ENCODE data around the gene CNPY3. TPM values are rescaled to one million over a fixed set of nuclear protein-coding genes. Genes with fewer than 3 reads are reported as not detected.

CNPY3 gene
- total and polyA plus RNA-seq, 9 donors, result 16.8 to 41.6 (median 31.8) TPM

DNA sequence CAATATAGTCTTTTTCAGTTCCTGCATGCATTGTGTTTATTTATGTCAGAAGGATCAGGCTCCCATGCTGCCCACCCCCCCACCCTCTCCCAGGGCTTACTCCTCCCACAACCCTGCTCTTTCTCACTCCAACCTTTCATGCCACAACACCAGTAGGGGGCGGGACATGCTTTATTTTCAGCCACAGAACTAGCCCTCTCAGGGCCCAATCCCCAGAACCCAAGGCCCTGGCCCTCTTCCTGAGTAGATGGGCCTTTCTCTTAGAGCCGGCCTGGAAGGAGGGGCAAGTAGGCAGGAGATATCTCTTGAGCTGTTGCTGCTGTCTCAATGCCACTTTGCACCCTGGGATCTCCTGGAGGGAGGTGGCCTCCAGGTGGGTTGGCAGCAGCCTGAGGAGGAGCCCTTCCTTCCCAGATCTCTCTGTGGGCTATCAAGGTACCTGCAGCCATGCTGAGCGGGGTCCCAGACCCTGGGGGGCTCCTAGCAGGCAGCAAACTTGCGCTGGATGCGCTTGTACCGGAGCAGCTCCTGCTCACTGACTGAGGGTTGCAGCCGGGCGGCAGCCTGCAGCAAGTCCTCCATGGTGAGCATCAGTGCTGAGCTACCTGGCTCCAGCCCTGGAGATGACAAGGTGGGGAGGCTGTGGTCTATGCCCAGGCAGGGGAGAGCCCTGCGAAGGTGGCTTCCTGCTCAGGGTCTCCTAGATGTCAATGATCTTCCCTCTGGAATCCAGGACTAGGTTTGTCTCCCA is 34.8 kb downstream of the CNPY3 start:
- Histone ChIP-seq H3K4me1 (ENCODE audit: control insufficient read depth, insufficient read depth, low read length) (peaks cover 13% of the 10 kb centered on the region), H3K27me3 (ENCODE audit: control insufficient read depth, insufficient read depth, low read length) (peaks cover 11% of the 10 kb centered on the region), H3K4me3 (ENCODE audit: low read length) (no peak overlapping the region), H3K36me3 (ENCODE audit: control insufficient read depth, insufficient read depth, low read length) (peaks cover 65% of the 10 kb centered on the region), H3K27ac (ENCODE audit: low read length) (no peak overlapping the region), H3K9me3 (replicated peaks; ENCODE audit: control insufficient read depth, low read depth, low read length) (no peaks in the 10 kb centered on the region)
- 80% methylated on average over 7 of the region's 9 CpGs for WGBS (ENCODE audit: insufficient coverage)
- DNase-seq, result no peak

DNA sequence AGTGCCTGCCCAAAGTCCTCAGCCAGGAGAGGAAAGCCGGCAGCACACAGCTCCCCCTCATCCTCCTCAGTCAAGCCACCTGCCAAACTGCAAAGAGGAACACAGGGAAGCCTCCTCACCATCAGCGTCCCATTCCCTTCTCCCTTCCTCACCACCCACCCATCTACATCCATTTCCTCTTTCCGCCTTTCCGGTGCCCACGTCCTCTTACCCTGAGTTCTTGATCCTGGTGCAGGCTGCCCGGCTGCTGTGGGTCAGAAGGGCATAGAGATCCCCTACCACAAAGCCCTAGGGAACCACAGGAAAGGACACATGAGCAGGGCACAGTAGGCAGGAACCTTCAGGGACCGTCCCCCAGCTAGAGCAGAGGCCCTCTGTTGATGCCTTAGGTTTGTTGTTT is 37.3 kb downstream of the CNPY3 start:
- H3K36me3 ChIP-seq (ENCODE audit: control insufficient read depth, insufficient read depth, low read length), result peaks cover 82% of the 10 kb centered on the region
- DNase-seq, result no peak
- H3K9me3 ChIP-seq (replicated peaks; ENCODE audit: control insufficient read depth, low read depth, low read length), result no peaks in the 10 kb centered on the region
- H3K27ac ChIP-seq (ENCODE audit: low read length), result no peak overlapping the region
- H3K27me3 ChIP-seq (ENCODE audit: control insufficient read depth, insufficient read depth, low read length), result no peaks in the 10 kb centered on the region
- no peaks in the 10 kb centered on the region for H3K4me1 ChIP-seq (ENCODE audit: control insufficient read depth, insufficient read depth, low read length)
- no peak overlapping the region for H3K4me3 ChIP-seq (ENCODE audit: low read length)
- 85% methylated on average over 3 of the region's 7 CpGs for WGBS (ENCODE audit: insufficient coverage)

DNA sequence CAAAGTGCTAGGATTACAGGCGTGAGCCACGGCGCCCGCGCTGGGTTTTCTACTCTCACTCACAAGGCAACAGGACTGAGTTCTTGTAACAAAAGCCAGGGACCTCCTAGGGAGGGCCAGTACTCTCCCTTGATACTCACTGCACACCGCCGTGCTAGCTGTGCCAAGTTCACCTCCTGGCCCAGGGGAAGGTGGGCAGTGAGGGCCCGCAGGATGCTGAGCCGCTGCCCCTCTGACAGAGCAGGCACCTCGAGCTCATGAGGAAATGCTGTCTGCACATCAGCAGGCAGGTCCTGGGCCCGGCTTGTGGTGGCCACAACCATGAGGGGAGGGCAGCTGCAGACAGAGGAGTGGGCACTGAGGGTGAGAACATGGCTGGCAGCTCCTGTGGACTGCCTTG is 37.9 kb downstream of the CNPY3 start:
- H3K4me3 ChIP-seq (ENCODE audit: low read length), result no peak overlapping the region
- 95% methylated on average over 10 of the region's 11 CpGs for WGBS (ENCODE audit: insufficient coverage)
- no peak overlapping the region for H3K27ac ChIP-seq (ENCODE audit: low read length)
- H3K36me3 ChIP-seq (ENCODE audit: control insufficient read depth, insufficient read depth, low read length), result peaks cover 83% of the 10 kb centered on the region
- H3K4me1 ChIP-seq (ENCODE audit: control insufficient read depth, insufficient read depth, low read length), result no peaks in the 10 kb centered on the region
- DNase-seq, result no peak
- no peaks in the 10 kb centered on the region for H3K27me3 ChIP-seq (ENCODE audit: control insufficient read depth, insufficient read depth, low read length)
- H3K9me3 ChIP-seq (replicated peaks; ENCODE audit: control insufficient read depth, low read depth, low read length), result no peaks in the 10 kb centered on the region

DNA sequence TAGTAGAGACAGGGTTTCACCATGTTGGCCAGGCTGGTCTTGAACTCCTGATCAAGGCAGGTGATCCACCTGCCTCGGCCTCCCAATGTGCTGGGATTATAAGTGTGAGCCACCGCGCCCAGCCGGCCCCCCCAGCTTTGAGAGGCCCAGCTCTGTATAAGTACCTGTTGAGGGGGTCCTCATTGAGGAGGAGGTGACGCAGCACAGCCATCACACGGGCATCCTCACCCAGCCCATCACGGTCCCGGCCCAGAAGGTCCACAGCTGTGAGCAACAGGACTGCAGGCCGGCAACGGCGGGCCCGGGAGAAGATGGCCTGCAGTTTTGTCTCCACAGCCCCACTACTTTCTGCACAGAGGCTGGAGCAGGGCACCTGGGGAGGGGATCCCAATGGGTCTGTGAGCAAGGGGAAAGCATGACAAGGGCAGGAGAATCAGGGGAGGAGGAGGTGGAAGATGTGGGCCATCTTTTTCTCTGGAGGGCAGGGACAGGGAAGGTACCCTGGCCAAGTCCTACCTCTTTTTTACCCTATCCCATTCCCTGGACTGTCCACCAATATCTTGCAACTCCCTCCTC is 38.9 kb downstream of the CNPY3 start:
- no peak overlapping the region for H3K27ac ChIP-seq (ENCODE audit: low read length)
- no peak overlapping the region for H3K4me3 ChIP-seq (ENCODE audit: low read length)

DNA sequence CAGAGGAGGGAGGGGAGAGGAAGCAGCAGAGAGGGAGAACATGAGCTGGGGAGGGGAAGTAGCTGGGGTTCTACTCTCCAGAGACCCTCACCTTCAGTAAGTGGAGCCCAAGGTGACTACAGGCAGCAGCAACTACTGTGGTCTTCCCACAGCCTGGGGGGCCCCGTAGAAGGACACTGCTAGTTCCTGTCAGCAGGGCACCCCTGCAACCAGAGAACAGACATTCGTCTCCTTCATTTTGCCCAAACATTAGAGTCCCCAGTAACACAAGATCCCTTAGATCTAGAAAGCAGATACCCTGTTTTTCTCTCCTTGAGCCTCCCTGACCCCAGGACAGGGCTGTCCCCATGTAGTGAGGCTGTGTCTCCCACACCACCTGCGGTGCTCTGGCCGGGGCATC is 39.5 kb downstream of the CNPY3 start:
- 89% methylated on average over 2 of the region's 4 CpGs for WGBS (ENCODE audit: insufficient coverage)
- H3K27me3 ChIP-seq (ENCODE audit: control insufficient read depth, insufficient read depth, low read length), result no peaks in the 10 kb centered on the region
- H3K9me3 ChIP-seq (replicated peaks; ENCODE audit: control insufficient read depth, low read depth, low read length), result no peaks in the 10 kb centered on the region
- H3K4me3 ChIP-seq (ENCODE audit: low read length), result no peak overlapping the region
- DNase-seq, result no peak
- H3K36me3 ChIP-seq (ENCODE audit: control insufficient read depth, insufficient read depth, low read length), result peaks cover 78% of the 10 kb centered on the region
- H3K27ac ChIP-seq (ENCODE audit: low read length), result no peak overlapping the region
- no peaks in the 10 kb centered on the region for H3K4me1 ChIP-seq (ENCODE audit: control insufficient read depth, insufficient read depth, low read length)

More for the DNA sequence above, 38.9 kb downstream of the CNPY3 start:
- no peaks in the 10 kb centered on the region for H3K9me3 ChIP-seq (replicated peaks; ENCODE audit: control insufficient read depth, low read depth, low read length)
- 100% methylated on average over 4 of the region's 12 CpGs for WGBS (ENCODE audit: insufficient coverage)
- no peaks in the 10 kb centered on the region for H3K27me3 ChIP-seq (ENCODE audit: control insufficient read depth, insufficient read depth, low read length)
- no peak for DNase-seq
- H3K36me3 ChIP-seq (ENCODE audit: control insufficient read depth, insufficient read depth, low read length), result peaks cover 77% of the 10 kb centered on the region
- no peaks in the 10 kb centered on the region for H3K4me1 ChIP-seq (ENCODE audit: control insufficient read depth, insufficient read depth, low read length)

DNA sequence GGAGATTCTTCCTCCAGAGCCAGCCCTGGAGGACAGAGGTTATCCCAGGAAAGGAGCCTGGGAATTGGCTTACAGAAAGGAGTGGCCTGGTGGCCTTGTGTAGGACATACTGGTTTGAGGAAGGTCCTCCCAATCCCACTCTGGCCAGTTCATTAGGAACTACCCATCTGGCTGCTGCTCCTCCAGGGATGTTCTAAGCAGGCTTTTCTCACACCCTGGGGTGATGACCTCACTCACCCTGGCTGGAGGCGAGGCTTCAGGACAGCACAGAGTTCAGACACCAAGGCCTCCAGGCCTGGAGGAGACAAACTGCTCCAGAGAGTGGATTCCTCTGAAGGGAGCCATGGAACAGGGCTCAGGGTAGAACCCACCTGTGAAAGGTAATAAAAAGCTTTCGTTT is 40.2 kb downstream of the CNPY3 start:
- DNase-seq, result no peak
- no peaks in the 10 kb centered on the region for H3K27me3 ChIP-seq (ENCODE audit: control insufficient read depth, insufficient read depth, low read length)
- 75% methylated on average over 1 of the region's 2 CpGs for WGBS (ENCODE audit: insufficient coverage)
- H3K4me3 ChIP-seq (ENCODE audit: low read length), result no peak overlapping the region
- H3K4me1 ChIP-seq (ENCODE audit: control insufficient read depth, insufficient read depth, low read length), result no peaks in the 10 kb centered on the region
- no peaks in the 10 kb centered on the region for H3K9me3 ChIP-seq (replicated peaks; ENCODE audit: control insufficient read depth, low read depth, low read length)
- no peak overlapping the region for H3K27ac ChIP-seq (ENCODE audit: low read length)
- peaks cover 75% of the 10 kb centered on the region for H3K36me3 ChIP-seq (ENCODE audit: control insufficient read depth, insufficient read depth, low read length)

DNA sequence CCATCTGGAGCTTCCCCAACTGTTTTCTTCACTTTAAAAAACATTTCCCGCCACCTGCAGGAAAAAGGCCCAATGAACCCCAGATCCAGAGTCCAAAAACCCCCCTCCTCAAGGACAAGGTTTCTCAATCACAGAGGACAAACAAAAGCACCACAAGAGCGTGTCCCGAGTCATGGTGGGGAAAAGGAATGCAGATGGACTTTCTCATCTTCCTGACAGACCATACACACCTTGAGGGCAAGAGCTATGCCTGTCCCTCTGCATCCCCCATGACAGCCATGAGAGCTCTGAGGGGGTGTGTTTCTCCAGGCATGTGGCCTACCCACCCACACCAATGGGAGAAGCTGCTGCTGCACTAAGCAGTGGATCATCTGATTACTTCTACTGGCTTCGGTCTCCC is 40.7 kb downstream of the CNPY3 start:
- no peak for DNase-seq
- no peaks in the 10 kb centered on the region for H3K4me1 ChIP-seq (ENCODE audit: control insufficient read depth, insufficient read depth, low read length)
- WGBS (ENCODE audit: insufficient coverage), result no CpG with 5 or more reads among the region's 4 CpGs
- no peaks in the 10 kb centered on the region for H3K27me3 ChIP-seq (ENCODE audit: control insufficient read depth, insufficient read depth, low read length)
- no peak overlapping the region for H3K4me3 ChIP-seq (ENCODE audit: low read length)
- H3K27ac ChIP-seq (ENCODE audit: low read length), result no peak overlapping the region
- H3K9me3 ChIP-seq (replicated peaks; ENCODE audit: control insufficient read depth, low read depth, low read length), result no peaks in the 10 kb centered on the region
- peaks cover 74% of the 10 kb centered on the region for H3K36me3 ChIP-seq (ENCODE audit: control insufficient read depth, insufficient read depth, low read length)

DNA sequence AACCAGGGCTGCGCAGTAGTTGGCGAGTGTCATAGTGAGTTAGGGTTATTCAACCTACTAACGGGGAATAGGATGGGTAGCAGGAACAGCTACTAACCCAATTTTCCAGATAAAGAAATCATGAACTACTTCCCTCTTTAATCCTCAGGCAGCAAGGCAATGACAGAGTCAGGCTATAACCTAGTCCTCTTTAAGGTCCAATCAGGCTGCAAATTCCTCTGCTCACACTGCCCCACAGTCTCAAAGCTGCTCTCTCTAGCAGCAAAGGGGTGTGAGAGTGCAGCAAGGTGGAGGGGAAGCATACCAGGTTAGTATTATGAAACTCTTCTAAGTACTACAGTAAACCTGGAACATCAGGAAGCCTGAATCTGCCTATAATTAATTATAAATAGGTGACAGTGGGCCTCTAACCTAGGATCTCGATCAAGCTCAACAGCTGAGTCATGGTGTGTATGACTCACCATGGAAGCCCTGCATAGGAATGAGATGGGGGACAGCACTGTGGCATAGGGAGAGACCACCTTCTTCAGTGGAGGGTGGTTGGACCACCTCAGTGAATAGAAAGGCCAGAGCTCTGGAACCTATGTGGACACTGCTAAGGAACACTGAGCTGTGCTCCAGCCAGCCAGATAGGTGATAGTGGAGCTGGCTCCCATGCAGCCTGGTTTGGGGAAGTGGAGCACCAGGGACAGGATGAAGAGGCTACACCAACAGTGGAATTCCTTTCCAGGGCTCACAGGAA is 41.8 kb downstream of the CNPY3 start:
- Histone ChIP-seq H3K9me3 (replicated peaks; ENCODE audit: control insufficient read depth, low read depth, low read length) (no peaks in the 10 kb centered on the region), H3K36me3 (ENCODE audit: control insufficient read depth, insufficient read depth, low read length) (peaks cover 65% of the 10 kb centered on the region), H3K4me1 (ENCODE audit: control insufficient read depth, insufficient read depth, low read length) (no peaks in the 10 kb centered on the region), H3K4me3 (ENCODE audit: low read length) (no peak overlapping the region), H3K27me3 (ENCODE audit: control insufficient read depth, insufficient read depth, low read length) (no peaks in the 10 kb centered on the region), H3K27ac (ENCODE audit: low read length) (no peak overlapping the region)
- no peak for DNase-seq
- WGBS (ENCODE audit: insufficient coverage), result no CpG with 5 or more reads among the region's 4 CpGs

DNA sequence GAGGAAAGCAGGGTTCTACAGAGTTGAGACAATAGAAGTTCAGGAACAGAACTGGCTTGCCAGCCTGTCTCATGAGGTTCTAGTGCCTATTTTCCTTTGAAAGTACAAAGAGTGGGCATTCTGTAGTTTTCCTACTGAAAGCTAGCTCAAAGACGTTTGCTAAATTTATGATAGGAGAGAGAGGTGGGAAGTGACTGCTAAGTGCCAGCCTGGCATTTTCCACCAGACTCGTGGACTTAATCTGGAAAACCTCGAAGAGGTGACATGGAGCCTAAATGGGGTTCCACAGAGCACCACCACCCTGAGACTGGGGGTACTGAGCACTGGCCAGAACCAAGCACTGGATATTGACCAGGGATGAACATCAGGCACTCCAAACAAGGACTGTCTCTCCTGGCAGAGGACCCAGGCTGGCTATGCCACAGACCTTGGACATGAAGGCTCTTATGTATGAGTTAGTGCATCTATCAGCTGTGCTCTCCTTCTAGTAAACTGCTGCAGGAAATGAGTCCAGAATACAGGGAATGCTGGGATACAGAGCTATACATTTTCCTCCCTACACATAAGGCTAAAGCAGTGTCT is 42.6 kb downstream of the CNPY3 start:
- WGBS (ENCODE audit: insufficient coverage), result 100% methylated on average over 2 of the region's 3 CpGs
- H3K27ac ChIP-seq (ENCODE audit: low read length), result no peak overlapping the region
- no peaks in the 10 kb centered on the region for H3K4me1 ChIP-seq (ENCODE audit: control insufficient read depth, insufficient read depth, low read length)
- peaks cover 57% of the 10 kb centered on the region for H3K36me3 ChIP-seq (ENCODE audit: control insufficient read depth, insufficient read depth, low read length)
- no peaks in the 10 kb centered on the region for H3K9me3 ChIP-seq (replicated peaks; ENCODE audit: control insufficient read depth, low read depth, low read length)
- DNase-seq, result no peak
- H3K27me3 ChIP-seq (ENCODE audit: control insufficient read depth, insufficient read depth, low read length), result no peaks in the 10 kb centered on the region
- H3K4me3 ChIP-seq (ENCODE audit: low read length), result no peak overlapping the region

DNA sequence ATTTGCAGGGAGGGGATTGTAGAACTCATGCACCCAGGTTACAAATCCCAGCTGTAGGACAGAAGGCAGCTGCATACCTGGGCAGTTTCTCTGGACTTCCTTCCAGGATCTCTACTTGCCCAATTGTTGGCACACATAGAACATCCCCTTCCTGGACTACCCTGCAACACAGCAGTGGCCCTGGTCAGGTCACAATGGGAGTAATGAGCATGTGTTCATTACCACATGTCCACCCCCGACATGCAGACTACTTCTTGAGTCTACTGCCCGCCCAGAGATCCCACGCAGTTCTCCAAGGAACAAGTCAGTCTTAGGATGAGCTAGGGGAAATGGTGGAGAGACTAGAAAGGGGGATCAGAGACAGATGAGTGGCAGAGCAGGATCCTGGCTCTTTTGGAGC is 44.6 kb downstream of the CNPY3 start:
- H3K36me3 ChIP-seq (ENCODE audit: control insufficient read depth, insufficient read depth, low read length), result peaks cover 39% of the 10 kb centered on the region
- no peak overlapping the region for H3K4me3 ChIP-seq (ENCODE audit: low read length)
- WGBS (ENCODE audit: insufficient coverage), result no CpG with 5 or more reads among the region's 3 CpGs
- no peak overlapping the region for H3K27ac ChIP-seq (ENCODE audit: low read length)
- no peak for DNase-seq
- H3K4me1 ChIP-seq (ENCODE audit: control insufficient read depth, insufficient read depth, low read length), result peaks cover 12% of the 10 kb centered on the region
- H3K9me3 ChIP-seq (replicated peaks; ENCODE audit: control insufficient read depth, low read depth, low read length), result no peaks in the 10 kb centered on the region
- H3K27me3 ChIP-seq (ENCODE audit: control insufficient read depth, insufficient read depth, low read length), result no peaks in the 10 kb centered on the region
